GM23338 (cell line): ENCODE results near the gene FBXL20. TPM values are rescaled to one million over a fixed set of nuclear protein-coding genes. Genes with fewer than 3 reads are reported as not detected.

Source experiments
- ATAC-seq: fragments of 200-7000 bp; cut with Tn5 transposase; 3 replicates; pipeline ENCODE4 v1.9.1; 2020
- DNase-seq: peaks from one replicate; pipeline ENCODE4 v3.0.0-alpha.2; 2015; ENCODE audit warnings: low spot score
- H2AFZ ChIP-seq: fragments of 200-600 bp; sonication (generic); 2 replicates; pipeline ENCODE4 v1.8.0; 2016; ENCODE audit warnings: antibody characterized with exemption, mild to moderate bottlenecking, moderate library complexity
- H3F3A ChIP-seq: fragments of 200-600 bp; sonication (generic); replicated peaks from 2 replicates; pipeline ENCODE4 v1.8.0; 2017; ENCODE audit warnings: antibody characterized with exemption, mixed run types, low read depth
- H3K27ac ChIP-seq: fragments of 200-600 bp; sonication (generic); 2 replicates; pipeline ENCODE4 v1.6.1; 2016; ENCODE audit warnings: low read depth
- H3K27me3 ChIP-seq: fragments of 200-600 bp; sonication (generic); 2 replicates; pipeline ENCODE4 v1.8.0; 2016; ENCODE audit warnings: mild to moderate bottlenecking, mixed run types, moderate library complexity; ENCODE audit not compliant: insufficient read depth
- H3K36me3 ChIP-seq: fragments of 200-600 bp; sonication (generic); 2 replicates; pipeline ENCODE4 v1.8.0; 2016; ENCODE audit warnings: mild to moderate bottlenecking; ENCODE audit not compliant: insufficient read depth
- H3K4me1 ChIP-seq: fragments of 200-600 bp; sonication (generic); 2 replicates; pipeline ENCODE4 v1.8.0; 2016; ENCODE audit warnings: mild to moderate bottlenecking, moderate library complexity; ENCODE audit not compliant: insufficient read depth
- H3K4me2 ChIP-seq: fragments of 200-600 bp; sonication (generic); 2 replicates; pipeline ENCODE4 v1.7.1; 2017; ENCODE audit warnings: mixed run types
- H3K4me3 ChIP-seq: fragments of 200-600 bp; sonication (generic); 2 replicates; pipeline ENCODE4 v1.6.1; 2016; ENCODE audit warnings: mixed run types
- H3K79me2 ChIP-seq: fragments of 200-600 bp; sonication (generic); replicated peaks from 2 replicates; pipeline ENCODE4 v1.8.0; 2017; ENCODE audit warnings: mild to moderate bottlenecking; ENCODE audit not compliant: insufficient read depth
- H3K9me2 ChIP-seq: fragments of 200-600 bp; sonication (generic); 2 replicates; pipeline ENCODE4 v1.8.0; 2017; ENCODE audit not compliant: insufficient read depth
- H4K20me1 ChIP-seq: fragments of 200-600 bp; sonication (generic); replicated peaks from 2 replicates; pipeline ENCODE4 v1.8.0; 2017; ENCODE audit warnings: mild to moderate bottlenecking; ENCODE audit not compliant: insufficient read depth
- H3K27ac Mint-ChIP-seq: 2 replicates; pipeline ENCODE4 v1.8.0; 2020; ENCODE audit warnings: inconsistent platforms, mild to moderate bottlenecking, moderate library complexity, mixed read lengths
- H3K27me3 Mint-ChIP-seq: 3 replicates; pipeline ENCODE4 v1.8.0; 2022; ENCODE audit warnings: low read depth, mild to moderate bottlenecking, moderate library complexity, mixed read lengths, inconsistent platforms; ENCODE audit not compliant: insufficient read depth, poor library complexity
- H3K36me3 Mint-ChIP-seq: 3 replicates; pipeline ENCODE4 v1.8.0; 2021; ENCODE audit warnings: low read depth, mild to moderate bottlenecking, inconsistent platforms, moderate library complexity, mixed read lengths
- H3K4me1 Mint-ChIP-seq: 3 replicates; pipeline ENCODE4 v1.8.0; 2020; ENCODE audit warnings: mild to moderate bottlenecking, inconsistent platforms, mixed read lengths
- H3K4me3 Mint-ChIP-seq: 3 replicates; pipeline ENCODE4 v1.8.0; 2021; ENCODE audit warnings: moderate library complexity, mild to moderate bottlenecking, inconsistent platforms, mixed read lengths
- H3K9me3 Mint-ChIP-seq: 3 replicates; pipeline ENCODE4 v1.8.0; 2020; ENCODE audit warnings: moderate library complexity, mild to moderate bottlenecking, inconsistent platforms, mixed read lengths
- CREB1 ChIP-seq: fragments of 250-450 bp; sonication (Bioruptor Pico); IDR thresholded peaks from 2 replicates; pipeline ENCODE4 v1.5.0; 2020; ENCODE audit warnings: low read depth, mild to moderate bottlenecking, moderate library complexity
- EZH2 ChIP-seq: fragments of 200-600 bp; sonication (generic); IDR thresholded peaks from one replicate; pipeline ENCODE4 v1.8.0; 2017; ENCODE audit warnings: antibody characterized with exemption, mild to moderate bottlenecking, low read depth; ENCODE audit not compliant: unreplicated experiment
- EZH2phosphoT487 ChIP-seq: fragments of 200-600 bp; sonication (generic); IDR thresholded peaks from one replicate; pipeline ENCODE4 v1.8.1; 2018; ENCODE audit warnings: antibody characterized with exemption; ENCODE audit not compliant: unreplicated experiment
- JUNB ChIP-seq: IDR thresholded peaks from one replicate; pipeline ENCODE4 v1.6.1; 2016; ENCODE audit warnings: antibody characterized with exemption; ENCODE audit not compliant: unreplicated experiment
- NANOG ChIP-seq: IDR thresholded peaks from 2 replicates; pipeline ENCODE4 v1.6.1; 2016; ENCODE audit warnings: antibody characterized with exemption, borderline replicate concordance
- POLR2AphosphoS5 ChIP-seq: IDR thresholded peaks from 2 replicates; pipeline ENCODE4 v1.6.1; 2016; ENCODE audit warnings: antibody characterized with exemption, low read depth
- STAT1 ChIP-seq: IDR thresholded peaks from one replicate; pipeline ENCODE4 v1.6.1; 2016; ENCODE audit warnings: antibody characterized with exemption; ENCODE audit not compliant: unreplicated experiment
- ZNF114 ChIP-seq: fragments of 250-450 bp; sonication (Bioruptor Pico); IDR thresholded peaks from 2 replicates; pipeline ENCODE4 v1.5.0; 2020; ENCODE audit warnings: mild to moderate bottlenecking, moderate library complexity
- ZNF331 ChIP-seq: fragments of 250-450 bp; sonication (Bioruptor Pico); IDR thresholded peaks from 2 replicates; pipeline ENCODE4 v1.5.0; 2020; ENCODE audit warnings: low read depth, mild to moderate bottlenecking, moderate library complexity
- polyA plus RNA-seq: library from polyadenylated mRNA; unstranded; fragments of >200 nt; fragmentation: Nextera tagmentation; extraction: Ambion mirVana; gene quantifications from 2 replicates; pipeline ENCODE4 v1.2.1, GENCODE V29; 2016
- total RNA-seq: library from RNA; depleted of rRNA; stranded (reverse); fragments of >200 nt; shearing (Covaris generic); gene quantifications from 2 replicates; pipeline ENCODE4 v1.2.3, GENCODE V29; 2014
- TF ChIP-seq, protein P1 (sequence below): fragments of 250-450 bp; sonication (Bioruptor Pico); IDR thresholded peaks from 2 replicates; pipeline ENCODE4 v1.5.0; 2020; ENCODE audit warnings: mild to moderate bottlenecking, moderate library complexity
- TF ChIP-seq, protein P2 (sequence below), 2 experiments: fragments of 200-600 bp in 1 of 2; sonication (generic) in 1 of 2; conservative IDR thresholded peaks; 2 replicates each; pipeline versions ENCODE4 v1.5.1 to v1.6.1; 2016 to 2017; ENCODE audit warnings: antibody characterized with exemption in 2 of 2, low read depth in 2 of 2, mild to moderate bottlenecking in 2 of 2, moderate library complexity in 1 of 2
- TF ChIP-seq, protein P3 (sequence below): IDR thresholded peaks from 2 replicates; pipeline ENCODE4 v1.6.1; 2016; ENCODE audit warnings: antibody characterized with exemption
- TF ChIP-seq, protein P4 (sequence below): IDR thresholded peaks from one replicate; pipeline ENCODE4 v1.6.1; 2018; ENCODE audit warnings: antibody characterized with exemption; ENCODE audit not compliant: unreplicated experiment

The FBXL20 gene
- total and polyA plus RNA-seq, 2 experiments from 2014 or later, result 2.9 to 6.9 TPM

DNA sequence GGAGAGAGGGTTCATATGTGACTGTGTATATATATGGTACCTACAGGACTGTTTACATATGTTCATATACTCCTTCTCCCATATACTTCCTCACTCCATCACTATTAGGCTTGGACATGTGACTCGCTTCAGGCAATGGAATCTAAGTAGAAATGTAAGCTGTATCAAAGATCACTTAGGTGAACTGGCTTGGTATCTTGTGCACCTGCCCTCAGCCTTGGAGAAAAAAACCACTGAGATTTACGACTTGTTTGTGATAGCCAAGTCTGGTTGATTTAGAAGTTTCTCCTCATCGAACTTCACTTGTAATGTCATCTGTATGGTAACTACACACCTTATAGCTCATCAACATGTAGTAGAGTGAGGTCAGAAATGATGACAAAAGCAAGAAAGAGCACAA, 59.9 kb downstream of the FBXL20 start:
- peaks cover 10% of the 10 kb centered on the region for H3K9me3 Mint-ChIP-seq
- no peak overlapping the region for H3K4me2 ChIP-seq
- ATAC-seq, result no peak
- peaks cover 23% of the 10 kb centered on the region; the same call in 2 of the 3 replicates for H3K36me3 Mint-ChIP-seq
- no peak overlapping the region for H3K4me3 Mint-ChIP-seq
- H3K36me3 ChIP-seq, result no peaks in the 10 kb centered on the region; the same call in 1 of the 2 replicates
- no peak overlapping the region for H3K4me3 ChIP-seq
- no peaks in the 10 kb centered on the region for H3K79me2 ChIP-seq
- no peaks in the 10 kb centered on the region for H3K27me3 ChIP-seq
- H3F3A ChIP-seq, result no peaks in the 10 kb centered on the region
- TF ChIP-seq, protein P1, sequence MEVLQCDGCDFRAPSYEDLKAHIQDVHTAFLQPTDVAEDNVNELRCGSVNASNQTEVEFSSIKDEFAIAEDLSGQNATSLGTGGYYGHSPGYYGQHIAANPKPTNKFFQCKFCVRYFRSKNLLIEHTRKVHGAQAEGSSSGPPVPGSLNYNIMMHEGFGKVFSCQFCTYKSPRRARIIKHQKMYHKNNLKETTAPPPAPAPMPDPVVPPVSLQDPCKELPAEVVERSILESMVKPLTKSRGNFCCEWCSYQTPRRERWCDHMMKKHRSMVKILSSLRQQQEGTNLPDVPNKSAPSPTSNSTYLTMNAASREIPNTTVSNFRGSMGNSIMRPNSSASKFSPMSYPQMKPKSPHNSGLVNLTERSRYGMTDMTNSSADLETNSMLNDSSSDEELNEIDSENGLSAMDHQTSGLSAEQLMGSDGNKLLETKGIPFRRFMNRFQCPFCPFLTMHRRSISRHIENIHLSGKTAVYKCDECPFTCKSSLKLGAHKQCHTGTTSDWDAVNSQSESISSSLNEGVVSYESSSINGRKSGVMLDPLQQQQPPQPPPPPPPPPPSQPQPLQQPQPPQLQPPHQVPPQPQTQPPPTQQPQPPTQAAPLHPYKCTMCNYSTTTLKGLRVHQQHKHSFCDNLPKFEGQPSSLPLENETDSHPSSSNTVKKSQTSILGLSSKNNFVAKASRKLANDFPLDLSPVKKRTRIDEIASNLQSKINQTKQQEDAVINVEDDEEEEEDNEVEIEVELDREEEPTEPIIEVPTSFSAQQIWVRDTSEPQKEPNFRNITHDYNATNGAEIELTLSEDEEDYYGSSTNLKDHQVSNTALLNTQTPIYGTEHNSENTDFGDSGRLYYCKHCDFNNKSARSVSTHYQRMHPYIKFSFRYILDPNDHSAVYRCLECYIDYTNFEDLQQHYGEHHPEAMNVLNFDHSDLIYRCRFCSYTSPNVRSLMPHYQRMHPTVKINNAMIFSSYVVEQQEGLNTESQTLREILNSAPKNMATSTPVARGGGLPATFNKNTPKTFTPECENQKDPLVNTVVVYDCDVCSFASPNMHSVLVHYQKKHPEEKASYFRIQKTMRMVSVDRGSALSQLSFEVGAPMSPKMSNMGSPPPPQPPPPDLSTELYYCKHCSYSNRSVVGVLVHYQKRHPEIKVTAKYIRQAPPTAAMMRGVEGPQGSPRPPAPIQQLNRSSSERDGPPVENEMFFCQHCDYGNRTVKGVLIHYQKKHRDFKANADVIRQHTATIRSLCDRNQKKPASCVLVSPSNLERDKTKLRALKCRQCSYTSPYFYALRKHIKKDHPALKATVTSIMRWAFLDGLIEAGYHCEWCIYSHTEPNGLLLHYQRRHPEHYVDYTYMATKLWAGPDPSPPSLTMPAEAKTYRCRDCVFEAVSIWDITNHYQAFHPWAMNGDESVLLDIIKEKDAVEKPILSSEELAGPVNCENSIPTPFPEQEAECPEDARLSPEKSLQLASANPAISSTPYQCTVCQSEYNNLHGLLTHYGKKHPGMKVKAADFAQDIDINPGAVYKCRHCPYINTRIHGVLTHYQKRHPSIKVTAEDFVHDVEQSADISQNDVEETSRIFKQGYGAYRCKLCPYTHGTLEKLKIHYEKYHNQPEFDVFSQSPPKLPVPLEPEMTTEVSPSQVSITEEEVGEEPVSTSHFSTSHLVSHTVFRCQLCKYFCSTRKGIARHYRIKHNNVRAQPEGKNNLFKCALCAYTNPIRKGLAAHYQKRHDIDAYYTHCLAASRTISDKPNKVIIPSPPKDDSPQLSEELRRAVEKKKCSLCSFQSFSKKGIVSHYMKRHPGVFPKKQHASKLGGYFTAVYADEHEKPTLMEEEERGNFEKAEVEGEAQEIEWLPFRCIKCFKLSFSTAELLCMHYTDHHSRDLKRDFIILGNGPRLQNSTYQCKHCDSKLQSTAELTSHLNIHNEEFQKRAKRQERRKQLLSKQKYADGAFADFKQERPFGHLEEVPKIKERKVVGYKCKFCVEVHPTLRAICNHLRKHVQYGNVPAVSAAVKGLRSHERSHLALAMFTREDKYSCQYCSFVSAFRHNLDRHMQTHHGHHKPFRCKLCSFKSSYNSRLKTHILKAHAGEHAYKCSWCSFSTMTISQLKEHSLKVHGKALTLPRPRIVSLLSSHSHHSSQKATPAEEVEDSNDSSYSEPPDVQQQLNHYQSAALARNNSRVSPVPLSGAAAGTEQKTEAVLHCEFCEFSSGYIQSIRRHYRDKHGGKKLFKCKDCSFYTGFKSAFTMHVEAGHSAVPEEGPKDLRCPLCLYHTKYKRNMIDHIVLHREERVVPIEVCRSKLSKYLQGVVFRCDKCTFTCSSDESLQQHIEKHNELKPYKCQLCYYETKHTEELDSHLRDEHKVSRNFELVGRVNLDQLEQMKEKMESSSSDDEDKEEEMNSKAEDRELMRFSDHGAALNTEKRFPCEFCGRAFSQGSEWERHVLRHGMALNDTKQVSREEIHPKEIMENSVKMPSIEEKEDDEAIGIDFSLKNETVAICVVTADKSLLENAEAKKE (CRISPR knock-in tag), result no peak
- TF ChIP-seq EZH2 (no peak), CREB1 (no peak), EZH2phosphoT487 (no peak), NANOG (no peak), POLR2AphosphoS5 (no peak), ZNF331 (CRISPR knock-in tag) (no peak), STAT1 (no peak), JUNB (no peak), ZNF114 (CRISPR knock-in tag) (no peak)
- TF ChIP-seq, protein P2, sequence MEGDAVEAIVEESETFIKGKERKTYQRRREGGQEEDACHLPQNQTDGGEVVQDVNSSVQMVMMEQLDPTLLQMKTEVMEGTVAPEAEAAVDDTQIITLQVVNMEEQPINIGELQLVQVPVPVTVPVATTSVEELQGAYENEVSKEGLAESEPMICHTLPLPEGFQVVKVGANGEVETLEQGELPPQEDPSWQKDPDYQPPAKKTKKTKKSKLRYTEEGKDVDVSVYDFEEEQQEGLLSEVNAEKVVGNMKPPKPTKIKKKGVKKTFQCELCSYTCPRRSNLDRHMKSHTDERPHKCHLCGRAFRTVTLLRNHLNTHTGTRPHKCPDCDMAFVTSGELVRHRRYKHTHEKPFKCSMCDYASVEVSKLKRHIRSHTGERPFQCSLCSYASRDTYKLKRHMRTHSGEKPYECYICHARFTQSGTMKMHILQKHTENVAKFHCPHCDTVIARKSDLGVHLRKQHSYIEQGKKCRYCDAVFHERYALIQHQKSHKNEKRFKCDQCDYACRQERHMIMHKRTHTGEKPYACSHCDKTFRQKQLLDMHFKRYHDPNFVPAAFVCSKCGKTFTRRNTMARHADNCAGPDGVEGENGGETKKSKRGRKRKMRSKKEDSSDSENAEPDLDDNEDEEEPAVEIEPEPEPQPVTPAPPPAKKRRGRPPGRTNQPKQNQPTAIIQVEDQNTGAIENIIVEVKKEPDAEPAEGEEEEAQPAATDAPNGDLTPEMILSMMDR (conservative IDR thresholded peaks at IDR 0.05; ENCODE audit: low read depth in 2 of 2), result no peak
- TF ChIP-seq, protein P3, sequence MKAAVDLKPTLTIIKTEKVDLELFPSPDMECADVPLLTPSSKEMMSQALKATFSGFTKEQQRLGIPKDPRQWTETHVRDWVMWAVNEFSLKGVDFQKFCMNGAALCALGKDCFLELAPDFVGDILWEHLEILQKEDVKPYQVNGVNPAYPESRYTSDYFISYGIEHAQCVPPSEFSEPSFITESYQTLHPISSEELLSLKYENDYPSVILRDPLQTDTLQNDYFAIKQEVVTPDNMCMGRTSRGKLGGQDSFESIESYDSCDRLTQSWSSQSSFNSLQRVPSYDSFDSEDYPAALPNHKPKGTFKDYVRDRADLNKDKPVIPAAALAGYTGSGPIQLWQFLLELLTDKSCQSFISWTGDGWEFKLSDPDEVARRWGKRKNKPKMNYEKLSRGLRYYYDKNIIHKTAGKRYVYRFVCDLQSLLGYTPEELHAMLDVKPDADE, result no peak
- TF ChIP-seq, protein P4, sequence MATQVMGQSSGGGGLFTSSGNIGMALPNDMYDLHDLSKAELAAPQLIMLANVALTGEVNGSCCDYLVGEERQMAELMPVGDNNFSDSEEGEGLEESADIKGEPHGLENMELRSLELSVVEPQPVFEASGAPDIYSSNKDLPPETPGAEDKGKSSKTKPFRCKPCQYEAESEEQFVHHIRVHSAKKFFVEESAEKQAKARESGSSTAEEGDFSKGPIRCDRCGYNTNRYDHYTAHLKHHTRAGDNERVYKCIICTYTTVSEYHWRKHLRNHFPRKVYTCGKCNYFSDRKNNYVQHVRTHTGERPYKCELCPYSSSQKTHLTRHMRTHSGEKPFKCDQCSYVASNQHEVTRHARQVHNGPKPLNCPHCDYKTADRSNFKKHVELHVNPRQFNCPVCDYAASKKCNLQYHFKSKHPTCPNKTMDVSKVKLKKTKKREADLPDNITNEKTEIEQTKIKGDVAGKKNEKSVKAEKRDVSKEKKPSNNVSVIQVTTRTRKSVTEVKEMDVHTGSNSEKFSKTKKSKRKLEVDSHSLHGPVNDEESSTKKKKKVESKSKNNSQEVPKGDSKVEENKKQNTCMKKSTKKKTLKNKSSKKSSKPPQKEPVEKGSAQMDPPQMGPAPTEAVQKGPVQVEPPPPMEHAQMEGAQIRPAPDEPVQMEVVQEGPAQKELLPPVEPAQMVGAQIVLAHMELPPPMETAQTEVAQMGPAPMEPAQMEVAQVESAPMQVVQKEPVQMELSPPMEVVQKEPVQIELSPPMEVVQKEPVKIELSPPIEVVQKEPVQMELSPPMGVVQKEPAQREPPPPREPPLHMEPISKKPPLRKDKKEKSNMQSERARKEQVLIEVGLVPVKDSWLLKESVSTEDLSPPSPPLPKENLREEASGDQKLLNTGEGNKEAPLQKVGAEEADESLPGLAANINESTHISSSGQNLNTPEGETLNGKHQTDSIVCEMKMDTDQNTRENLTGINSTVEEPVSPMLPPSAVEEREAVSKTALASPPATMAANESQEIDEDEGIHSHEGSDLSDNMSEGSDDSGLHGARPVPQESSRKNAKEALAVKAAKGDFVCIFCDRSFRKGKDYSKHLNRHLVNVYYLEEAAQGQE, result no peak
- H3K4me1 Mint-ChIP-seq, result no peaks in the 10 kb centered on the region
- H3K27me3 Mint-ChIP-seq, result peaks cover 2% of the 10 kb centered on the region
- H3K27ac Mint-ChIP-seq, result no peak overlapping the region
- H3K27ac ChIP-seq, result no peak overlapping the region
- no peaks in the 10 kb centered on the region for H3K9me2 ChIP-seq
- H2AFZ ChIP-seq, result no peak overlapping the region
- no peaks in the 10 kb centered on the region for H4K20me1 ChIP-seq
- DNase-seq, result no peak
- H3K4me1 ChIP-seq, result no peaks in the 10 kb centered on the region
